Activated CD4-positive, alpha-beta memory T cell treated with anti-CD3 and anti-CD28 coated beads, Interleukin-2, amount 10 ng/mL, durations not matched to agents 7 days and 5 days (primary cell): ENCODE results near the gene NKX6-2. TPM values are rescaled to one million over a fixed set of nuclear protein-coding genes. Genes with fewer than 3 reads are reported as not detected.
"Not testable (repeated sequence)": the region's sequence is repeated elsewhere in the genome, so short reads cannot be mapped to it uniquely, and the experiment has no call there.

Source experiments
- CTCF ChIA-PET: fragments of 350-600 bp; sonication (Branson Sonifier 250); formaldehyde crosslinking; loops from one replicate; lab custom pipeline; 2021; ENCODE audit warnings: antibody characterized with exemption, inconsistent platforms; lab: Charles Lee
- POLR2A ChIA-PET: fragments of 350-600 bp; sonication (Branson Sonifier 250); formaldehyde crosslinking; loops from one replicate; lab custom pipeline; 2021; ENCODE audit warnings: antibody characterized with exemption; lab: Charles Lee
- DNase-seq: peaks from one replicate; pipeline ENCODE4 v3.0.0-alpha.2; 2020
- H3K27ac Mint-ChIP-seq: one replicate; pipeline ENCODE4 v1.8.0; 2021; ENCODE audit warnings: mild to moderate bottlenecking, mixed read lengths
- H3K27me3 Mint-ChIP-seq: one replicate; pipeline ENCODE4 v1.8.0; 2021; ENCODE audit warnings: mixed read lengths
- H3K36me3 Mint-ChIP-seq: one replicate; pipeline ENCODE4 v1.8.0; 2021; ENCODE audit warnings: low read depth, mixed read lengths
- H3K4me1 Mint-ChIP-seq: one replicate; pipeline ENCODE4 v1.8.0; 2021; ENCODE audit warnings: mixed read lengths
- H3K4me3 Mint-ChIP-seq: one replicate; pipeline ENCODE4 v1.8.0; 2021; ENCODE audit warnings: mild to moderate bottlenecking, mixed read lengths
- H3K9me3 Mint-ChIP-seq: one replicate; pipeline ENCODE4 v1.8.0; 2021; ENCODE audit warnings: mixed read lengths
- total RNA-seq, 2 experiments: library from RNA; stranded (reverse); gene quantifications; one replicate each; pipeline ENCODE4 v1.2.3, GENCODE V29; 2021

The NKX6-2 gene
- total RNA-seq, 2 experiments from 2014 or later = not detected

GRCh38 chr10:132798876-132799275 lies 12.9 kb upstream of the NKX6-2 start:
- H3K9me3 Mint-ChIP-seq = no peaks in the 10 kb centered on the region
- H3K27me3 Mint-ChIP-seq = no peaks in the 10 kb centered on the region
- H3K4me1 Mint-ChIP-seq = no peaks in the 10 kb centered on the region
- no peak for DNase-seq
- POLR2A ChIA-PET = no interaction called here
- no peak overlapping the region for H3K27ac Mint-ChIP-seq
- CTCF ChIA-PET = no interaction called here
- H3K4me3 Mint-ChIP-seq = no peak overlapping the region
- H3K36me3 Mint-ChIP-seq = no peaks in the 10 kb centered on the region

GRCh38 chr10:132798403-132798802 lies 12.5 kb upstream of the NKX6-2 start:
- Mint-ChIP-seq H3K27ac (no peak overlapping the region), H3K4me1 (no peaks in the 10 kb centered on the region), H3K36me3 (no peaks in the 10 kb centered on the region), H3K4me3 (no peak overlapping the region), H3K9me3 (no peaks in the 10 kb centered on the region), H3K27me3 (no peaks in the 10 kb centered on the region)
- ChIA-PET CTCF (no interaction called here), POLR2A (no interaction called here)
- no peak for DNase-seq

- H3K9me3 Mint-ChIP-seq, H3K4me3 Mint-ChIP-seq, CTCF ChIA-PET, H3K27ac Mint-ChIP-seq, H3K36me3 Mint-ChIP-seq, POLR2A ChIA-PET, DNase-seq, H3K27me3 Mint-ChIP-seq, H3K4me1 Mint-ChIP-seq: not testable (repeated sequence)
Measured at GRCh38 chr10:132797986-132798385, 12.0 kb upstream of the NKX6-2 start.

- Mint-ChIP-seq H3K4me1 (no peaks in the 10 kb centered on the region), H3K27ac (no peak overlapping the region), H3K9me3 (no peaks in the 10 kb centered on the region), H3K27me3 (no peaks in the 10 kb centered on the region), H3K36me3 (no peaks in the 10 kb centered on the region), H3K4me3 (no peak overlapping the region)
- DNase-seq = no peak
- CTCF ChIA-PET = no interaction called here
- POLR2A ChIA-PET = no interaction called here
Measured at GRCh38 chr10:132796846-132797245, 10.9 kb upstream of the NKX6-2 start.

- Mint-ChIP-seq H3K27ac (no peak overlapping the region), H3K4me1 (no peaks in the 10 kb centered on the region), H3K27me3 (no peaks in the 10 kb centered on the region), H3K9me3 (no peaks in the 10 kb centered on the region), H3K36me3 (no peaks in the 10 kb centered on the region), H3K4me3 (no peak overlapping the region)
- ChIA-PET POLR2A (no interaction called here), CTCF (no interaction called here)
- no peak for DNase-seq
Measured at GRCh38 chr10:132793871-132794849, 8.2 kb upstream of the NKX6-2 start.

- CTCF ChIA-PET = no interaction called here
- Mint-ChIP-seq H3K4me1 (no peaks in the 10 kb centered on the region), H3K9me3 (no peaks in the 10 kb centered on the region), H3K27ac (no peak overlapping the region), H3K27me3 (peaks cover 3% of the 10 kb centered on the region), H3K36me3 (no peaks in the 10 kb centered on the region), H3K4me3 (no peak overlapping the region)
- DNase-seq = no peak
- POLR2A ChIA-PET = no interaction called here
Measured at GRCh38 chr10:132793213-132793612, 7.3 kb upstream of the NKX6-2 start.

GRCh38 chr10:132792796-132793195 lies 6.8 kb upstream of the NKX6-2 start:
- H3K27ac Mint-ChIP-seq = no peak overlapping the region
- H3K4me3 Mint-ChIP-seq = no peak overlapping the region
- H3K9me3 Mint-ChIP-seq = no peaks in the 10 kb centered on the region
- ChIA-PET POLR2A (no interaction called here), CTCF (no interaction called here)
- peaks cover 3% of the 10 kb centered on the region for H3K27me3 Mint-ChIP-seq
- no peaks in the 10 kb centered on the region for H3K4me1 Mint-ChIP-seq
- DNase-seq = no peak
- H3K36me3 Mint-ChIP-seq = no peaks in the 10 kb centered on the region

- H3K4me1 Mint-ChIP-seq, H3K9me3 Mint-ChIP-seq, POLR2A ChIA-PET: not testable (repeated sequence)
Measured at GRCh38 chr10:132792099-132792498, 6.2 kb upstream of the NKX6-2 start.

GRCh38 chr10:132790934-132791829 lies 5.2 kb upstream of the NKX6-2 start:
- CTCF ChIA-PET = no interaction called here
- Mint-ChIP-seq H3K4me3 (no peak overlapping the region), H3K27ac (no peak overlapping the region), H3K27me3 (peaks cover 4% of the 10 kb centered on the region), H3K36me3 (no peaks in the 10 kb centered on the region), H3K4me1 (no peaks in the 10 kb centered on the region), H3K9me3 (no peaks in the 10 kb centered on the region)
- POLR2A ChIA-PET = no interaction called here
- no peak for DNase-seq

More at GRCh38 chr10:132792099-132792498, 6.2 kb upstream of the NKX6-2 start:
- CTCF ChIA-PET, H3K27me3 Mint-ChIP-seq, H3K4me3 Mint-ChIP-seq, H3K36me3 Mint-ChIP-seq, H3K27ac Mint-ChIP-seq, DNase-seq: not testable (repeated sequence)

- H3K4me3 Mint-ChIP-seq = no peak overlapping the region
- H3K27ac Mint-ChIP-seq = no peak overlapping the region
- ChIA-PET CTCF (no interaction called here), POLR2A (no interaction called here)
- H3K27me3 Mint-ChIP-seq = peaks cover 4% of the 10 kb centered on the region
- no peaks in the 10 kb centered on the region for H3K36me3 Mint-ChIP-seq
- no peaks in the 10 kb centered on the region for H3K4me1 Mint-ChIP-seq
- no peak for DNase-seq
- no peaks in the 10 kb centered on the region for H3K9me3 Mint-ChIP-seq
Measured at GRCh38 chr10:132790470-132790869, 4.5 kb upstream of the NKX6-2 start.

GRCh38 chr10:132789659-132790148 lies 3.8 kb upstream of the NKX6-2 start:
- H3K9me3 Mint-ChIP-seq = no peaks in the 10 kb centered on the region
- DNase-seq = no peak
- CTCF ChIA-PET = no interaction called here
- POLR2A ChIA-PET = no interaction called here
- H3K27ac Mint-ChIP-seq = no peak overlapping the region
- no peaks in the 10 kb centered on the region for H3K4me1 Mint-ChIP-seq
- no peaks in the 10 kb centered on the region for H3K36me3 Mint-ChIP-seq
- H3K27me3 Mint-ChIP-seq = peaks cover 4% of the 10 kb centered on the region
- no peak overlapping the region for H3K4me3 Mint-ChIP-seq

GRCh38 chr10:132788831-132789219 lies 2.9 kb upstream of the NKX6-2 start:
- CTCF ChIA-PET = no interaction called here

GRCh38 chr10:132788180-132788830 lies 2.4 kb upstream of the NKX6-2 start:
- H3K36me3 Mint-ChIP-seq = peaks cover 3% of the 10 kb centered on the region
- peaks cover 11% of the 10 kb centered on the region for H3K27me3 Mint-ChIP-seq
- H3K9me3 Mint-ChIP-seq = no peaks in the 10 kb centered on the region
- DNase-seq = no peak
- ChIA-PET POLR2A (no interaction called here), CTCF (no interaction called here)
- no peak overlapping the region for H3K4me3 Mint-ChIP-seq
- no peak overlapping the region for H3K27ac Mint-ChIP-seq
- H3K4me1 Mint-ChIP-seq = no peaks in the 10 kb centered on the region

More at GRCh38 chr10:132788831-132789219, 2.9 kb upstream of the NKX6-2 start:
- Mint-ChIP-seq H3K36me3 (no peaks in the 10 kb centered on the region), H3K4me3 (no peak overlapping the region), H3K4me1 (no peaks in the 10 kb centered on the region), H3K27me3 (peaks cover 7% of the 10 kb centered on the region), H3K9me3 (no peaks in the 10 kb centered on the region), H3K27ac (no peak overlapping the region)
- POLR2A ChIA-PET = no interaction called here
- no peak for DNase-seq
